HUDEP-2 (cell line): ENCODE measurements around the gene TAP2.
A peak's percentile ranks its signal among the peaks of the same experiment; 100 is the strongest.

ENCODE experiments used
- DNase-seq, 76 experiments: peaks; one replicate each; lab custom pipeline; 2025; ENCODE audit not compliant: unreplicated experiment in 76 of 76; lab: John Stamatoyannopoulos, UW

The TAP2 gene

DNA sequence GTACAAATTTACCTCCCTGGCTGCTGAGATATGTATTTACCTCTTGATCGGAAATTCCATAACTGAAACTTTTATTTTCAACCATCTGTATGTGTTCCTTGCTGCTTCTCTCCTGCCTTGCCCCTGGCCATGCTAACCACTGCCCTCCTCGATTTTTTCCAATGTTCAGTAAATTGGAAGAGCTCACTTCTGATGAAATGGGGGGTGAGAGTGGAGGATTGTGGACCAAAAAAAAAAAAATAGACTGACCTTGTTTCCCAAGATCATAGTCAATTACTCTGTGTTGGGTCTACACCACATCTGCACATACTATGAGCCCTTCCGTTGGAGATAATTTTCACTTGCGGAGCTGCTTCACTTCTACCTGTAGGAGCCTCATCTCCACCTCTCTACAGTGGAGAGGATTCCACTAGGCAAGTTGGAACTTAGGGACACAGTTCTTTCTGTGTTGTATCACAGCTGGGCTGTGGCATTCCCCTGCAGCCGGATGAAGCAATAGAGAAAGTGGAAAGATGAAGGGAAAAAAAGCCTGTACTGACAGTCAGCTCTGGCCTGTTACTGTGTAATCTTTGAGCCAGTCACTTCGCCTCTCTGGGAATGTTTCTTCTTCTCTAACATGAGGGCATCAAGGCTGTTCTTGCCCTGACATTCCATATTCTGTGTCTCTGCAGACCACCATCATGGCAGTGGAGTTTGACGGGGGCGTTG is 17.1 kb upstream of the TAP2 start:
- no peak for DNase-seq

DNA sequence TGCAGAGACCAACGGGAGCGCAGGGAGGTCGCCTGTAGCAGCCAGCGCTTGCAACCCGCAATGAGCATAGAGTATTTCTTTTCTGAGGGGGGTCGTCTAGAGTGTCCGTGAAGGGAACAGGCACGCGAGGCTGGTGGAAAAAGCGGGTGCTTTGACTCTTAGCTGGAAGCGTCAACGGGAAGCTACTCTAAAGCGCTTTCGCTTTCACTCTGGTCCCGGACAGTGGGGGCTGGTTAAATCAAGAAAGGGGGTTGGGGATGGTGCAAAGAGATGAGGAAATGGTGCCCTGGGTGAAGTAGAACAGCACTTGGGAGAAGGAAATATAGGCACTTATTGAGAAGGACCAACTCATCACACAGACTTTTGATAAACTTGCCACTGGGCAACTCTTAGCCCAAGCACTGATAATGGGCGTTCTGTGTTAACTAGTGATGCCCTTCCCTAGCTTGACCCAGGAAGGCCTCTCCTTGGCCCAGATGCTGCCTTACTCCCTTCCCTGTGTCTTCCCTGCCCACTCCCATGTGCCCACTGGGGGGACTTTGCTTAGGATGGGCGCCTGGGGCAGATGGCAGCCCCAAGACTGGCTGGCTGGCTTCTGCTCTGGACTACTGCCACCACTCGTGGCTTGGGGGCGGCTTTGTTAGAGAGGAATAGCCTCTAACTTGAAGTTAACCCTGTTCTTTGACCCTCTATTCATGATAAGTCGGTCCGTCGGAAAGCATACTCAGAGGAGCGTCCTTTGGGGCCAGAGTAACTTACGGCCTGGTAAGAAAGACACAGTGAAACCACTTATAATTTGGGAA is 16.0 kb upstream of the TAP2 start:
- peak in 1 of 76 experiments; percentile 30 for DNase-seq

DNA sequence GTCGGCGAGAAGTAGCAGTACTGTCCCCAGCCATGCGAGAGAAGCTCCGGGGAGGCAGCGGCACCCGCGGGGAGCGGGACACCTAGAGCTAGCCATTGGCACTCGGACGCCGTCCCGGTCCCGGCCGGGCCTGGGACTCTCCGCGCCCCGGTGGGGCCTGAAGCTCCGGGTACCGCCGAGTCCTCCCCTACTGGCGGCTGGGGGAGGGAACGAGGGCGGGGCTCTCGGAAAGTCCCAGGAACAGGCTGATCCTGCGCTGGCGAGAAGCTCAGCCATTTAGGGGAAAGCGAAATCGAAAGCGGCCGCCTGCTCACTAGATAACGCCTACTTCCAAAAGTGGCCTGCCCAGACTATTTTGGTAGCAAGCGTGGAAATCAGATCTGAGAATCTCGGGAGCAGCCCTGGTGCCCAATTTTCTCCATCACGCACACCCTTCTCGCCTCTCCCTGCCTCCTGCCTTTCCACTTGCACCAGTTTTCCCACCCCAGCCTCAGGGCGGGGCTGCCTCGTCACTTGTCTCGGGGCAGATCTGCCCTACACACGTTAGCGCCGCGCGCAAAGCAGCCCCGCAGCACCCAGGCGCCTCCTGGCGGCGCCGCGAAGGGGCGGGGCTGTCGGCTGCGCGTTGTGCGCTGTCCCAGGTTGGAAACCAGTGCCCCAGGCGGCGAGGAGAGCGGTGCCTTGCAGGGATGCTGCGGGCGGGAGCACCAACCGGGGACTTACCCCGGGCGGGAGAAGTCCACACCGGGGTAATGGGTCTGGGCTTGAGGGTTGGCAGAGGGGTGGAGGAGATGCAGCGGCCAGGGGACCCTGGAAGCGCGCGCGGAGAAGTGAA is 15.2 kb upstream of the TAP2 start, which contains the start of the genes PSMB9 and TAP1:
TSS of gene PSMB9 (plus strand) at position 652 of the 835 bp plus-strand sequence. CDS start at position 690, 38 bp downstream.
TSS of gene TAP1 (minus strand) at position 164 of the 835 bp plus-strand sequence. CDS start at position 96, 68 bp downstream.
- DNase-seq: peak in 74 of 76 experiments; percentile 69 to 99 (median 89)

DNA sequence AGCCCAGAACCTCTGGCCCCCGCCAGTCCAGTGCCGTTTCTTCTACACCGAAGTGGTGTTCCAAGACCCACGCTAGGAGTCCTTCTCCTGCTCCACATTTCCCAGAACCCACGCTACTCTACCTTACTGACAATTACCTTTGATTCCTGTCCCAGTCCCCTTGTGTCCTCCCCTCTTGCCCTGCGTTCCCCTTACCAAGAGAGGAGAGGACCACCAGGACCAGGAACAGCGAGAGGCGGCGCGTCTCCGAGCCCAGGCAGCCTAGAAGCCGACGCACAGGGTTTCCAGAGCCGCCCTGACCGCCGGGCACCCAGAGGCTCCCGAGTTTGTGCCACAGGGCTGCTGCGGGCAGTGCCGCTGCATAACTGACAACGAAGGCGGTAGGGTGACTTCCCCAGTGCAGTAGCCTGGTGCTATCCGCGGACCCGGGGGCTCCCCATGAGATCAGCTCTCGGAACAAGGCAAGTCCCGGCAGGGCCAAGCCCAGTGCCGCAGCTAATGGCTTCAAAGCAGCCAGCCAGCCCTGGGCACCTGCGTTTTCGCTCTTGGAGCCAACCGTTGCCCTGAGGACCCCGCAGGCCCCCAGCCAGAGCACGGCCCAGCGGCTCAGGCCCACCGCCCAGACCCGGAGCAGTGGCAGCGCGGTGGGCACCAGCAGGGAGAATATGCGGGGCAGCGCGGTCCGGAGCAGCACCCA is 14.5 kb upstream of the TAP2 start:
- DNase-seq: peak in 32 of 76 experiments; percentile 20 to 91 (median 43)

GRCh38 chr6:32852018-32852843 is 13.7 kb upstream of the TAP2 start:
- DNase-seq: no peak

DNA sequence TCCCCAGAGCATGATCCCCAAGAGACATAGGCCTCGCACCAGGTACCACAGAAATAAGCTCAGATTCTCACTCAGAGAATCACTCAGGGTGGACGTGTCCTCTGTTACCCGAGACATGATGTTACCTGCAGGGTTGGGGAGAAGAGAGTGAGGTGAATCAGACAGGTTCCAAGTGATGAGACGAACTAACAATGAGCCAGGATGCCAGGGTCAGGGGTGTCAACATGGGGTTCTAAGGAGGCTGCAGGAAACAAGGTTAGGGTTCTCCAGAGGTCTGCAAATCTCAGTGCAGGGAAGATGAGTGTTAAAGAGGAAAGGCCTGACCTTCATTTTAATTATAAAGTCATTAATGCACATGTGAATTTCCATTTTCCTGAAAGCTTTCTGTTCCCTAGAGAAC is 12.5 kb upstream of the TAP2 start:
- no peak for DNase-seq

DNA sequence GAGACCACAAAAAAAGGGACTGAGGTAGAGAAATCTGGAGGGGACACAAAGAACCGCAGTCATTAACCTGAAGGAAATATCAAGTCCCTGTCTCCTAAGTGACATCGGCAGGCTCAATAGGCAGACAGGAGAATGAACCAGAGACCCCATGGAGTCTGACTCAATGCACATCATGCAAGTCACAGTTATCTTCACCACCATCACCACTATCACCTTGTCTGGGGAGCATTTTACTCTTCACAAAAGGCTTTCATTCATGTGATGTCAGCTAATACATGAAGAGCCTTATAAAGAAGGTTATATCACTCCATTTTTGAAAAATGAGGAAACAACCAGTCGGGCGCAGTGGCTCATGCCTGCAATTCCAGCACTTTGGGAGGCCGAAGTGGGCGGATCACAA is 10.6 kb upstream of the TAP2 start:
- no peak for DNase-seq

- DNase-seq: no peak
These were observed 9.3 kb upstream of the TAP2 start for GRCh38 chr6:32847795-32848194.

- no peak for DNase-seq
These were observed 8.5 kb upstream of the TAP2 start for GRCh38 chr6:32847004-32847403.

- DNase-seq: no peak
These were observed 6.9 kb upstream of the TAP2 start for GRCh38 chr6:32845384-32845884.

GRCh38 chr6:32844839-32845383 is 6.4 kb upstream of the TAP2 start:
- no peak for DNase-seq

DNA sequence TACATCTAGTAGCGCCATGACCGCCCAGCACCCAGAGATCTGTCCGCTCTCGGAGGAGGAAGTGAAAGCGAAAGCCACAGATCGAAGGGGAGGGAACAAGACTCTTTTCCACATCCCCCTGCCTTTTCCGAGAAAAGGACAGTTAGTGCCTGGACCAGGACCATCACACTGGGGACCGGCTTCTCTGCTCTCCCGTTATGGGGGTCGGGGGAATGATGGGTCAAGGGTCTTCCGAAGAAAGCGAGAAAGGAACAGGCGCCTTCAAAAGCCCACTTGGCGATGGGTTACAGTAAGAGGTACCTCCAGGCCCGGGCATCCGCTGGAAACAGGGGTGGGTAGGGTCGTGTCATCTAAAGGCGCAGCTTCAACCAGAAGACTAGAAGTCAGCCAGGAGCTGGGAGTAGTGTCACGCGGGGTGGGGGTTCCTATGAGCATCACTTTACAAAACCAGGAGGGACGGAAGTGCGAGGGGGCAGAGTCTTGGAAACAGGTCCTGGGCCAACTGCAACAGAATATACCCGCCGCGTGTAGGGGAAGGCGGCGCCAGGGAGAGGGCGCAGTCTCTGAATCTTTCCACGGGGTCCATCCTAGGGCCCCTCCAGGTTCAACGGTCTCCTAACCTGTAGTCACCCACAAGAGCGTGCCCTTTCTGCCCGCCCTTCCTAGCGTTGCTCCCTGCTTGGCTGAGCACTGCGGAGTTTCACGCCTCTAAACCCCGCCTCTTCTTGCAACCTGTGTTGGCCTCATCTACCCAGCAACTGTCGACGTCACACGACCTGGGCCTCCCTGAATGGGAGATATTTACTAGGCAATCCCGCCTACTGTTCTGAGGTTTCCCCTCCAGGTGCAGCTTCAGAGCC is 5.7 kb upstream of the TAP2 start, which contains the start of gene PSMB8:
TSS of gene PSMB8 (minus strand) at position 69 of the 860 bp plus-strand sequence. CDS start at position 18, 51 bp downstream.
- DNase-seq: peak in 74 of 76 experiments; percentile 62 to 98 (median 90)

DNA sequence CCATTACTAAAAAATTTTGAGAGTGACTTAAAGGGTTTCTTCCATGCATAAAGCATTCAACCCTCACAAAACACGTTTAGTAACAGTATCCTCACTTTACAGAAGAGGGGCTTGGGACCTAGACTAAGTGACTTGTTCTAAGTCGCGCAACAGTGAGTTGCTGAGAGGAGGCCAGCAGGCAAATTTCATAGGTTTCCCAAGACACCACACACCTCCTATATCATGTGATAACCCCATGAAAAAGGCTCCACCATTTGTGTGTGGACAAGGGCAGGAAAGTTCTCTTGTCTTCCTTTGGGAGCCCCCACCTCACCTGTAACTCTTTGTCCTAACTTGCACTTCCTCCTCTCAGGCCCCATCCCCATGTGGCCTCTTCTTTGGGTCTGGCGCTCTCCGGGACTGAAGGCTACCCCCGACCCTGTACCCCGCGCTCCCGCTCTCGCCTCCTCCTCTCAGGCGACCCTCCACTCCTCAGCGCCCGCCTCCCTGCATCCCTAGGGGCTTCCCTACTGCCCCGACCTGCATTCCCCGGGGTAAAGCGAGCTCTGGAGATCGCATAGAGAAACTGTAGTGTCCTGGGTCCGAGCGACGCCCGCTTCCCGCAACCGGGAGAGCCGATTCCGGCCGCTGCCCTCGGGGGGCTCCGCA is 4.9 kb upstream of the TAP2 start:
- DNase-seq: peak in 1 of 76 experiments; percentile 19

- no peak for DNase-seq
These were observed 4.2 kb upstream of the TAP2 start for GRCh38 chr6:32842690-32843089.

GRCh38 chr6:32842021-32842650 is 3.6 kb upstream of the TAP2 start:
- no peak for DNase-seq

GRCh38 chr6:32840604-32841246 is 2.2 kb upstream of the TAP2 start:
- no peak for DNase-seq
